GM18519 (cell line): ENCODE measurements around the gene ZMAT1.
A peak's percentile ranks its signal among the peaks of the same experiment; 100 is the strongest.
"Not testable (repeated sequence)": the region's sequence is repeated elsewhere in the genome, so short reads cannot be mapped to it uniquely, and the experiment has no call there.

Source experiments
- ATAC-seq: cut with Tn5 transposase; IDR thresholded peaks from one replicate; pipeline ENCODE4 v1.9.1; 2021; ENCODE audit warnings: mild to moderate bottlenecking, moderate library complexity; ENCODE audit not compliant: unreplicated experiment, low FRiP score

Gene ZMAT1

DNA sequence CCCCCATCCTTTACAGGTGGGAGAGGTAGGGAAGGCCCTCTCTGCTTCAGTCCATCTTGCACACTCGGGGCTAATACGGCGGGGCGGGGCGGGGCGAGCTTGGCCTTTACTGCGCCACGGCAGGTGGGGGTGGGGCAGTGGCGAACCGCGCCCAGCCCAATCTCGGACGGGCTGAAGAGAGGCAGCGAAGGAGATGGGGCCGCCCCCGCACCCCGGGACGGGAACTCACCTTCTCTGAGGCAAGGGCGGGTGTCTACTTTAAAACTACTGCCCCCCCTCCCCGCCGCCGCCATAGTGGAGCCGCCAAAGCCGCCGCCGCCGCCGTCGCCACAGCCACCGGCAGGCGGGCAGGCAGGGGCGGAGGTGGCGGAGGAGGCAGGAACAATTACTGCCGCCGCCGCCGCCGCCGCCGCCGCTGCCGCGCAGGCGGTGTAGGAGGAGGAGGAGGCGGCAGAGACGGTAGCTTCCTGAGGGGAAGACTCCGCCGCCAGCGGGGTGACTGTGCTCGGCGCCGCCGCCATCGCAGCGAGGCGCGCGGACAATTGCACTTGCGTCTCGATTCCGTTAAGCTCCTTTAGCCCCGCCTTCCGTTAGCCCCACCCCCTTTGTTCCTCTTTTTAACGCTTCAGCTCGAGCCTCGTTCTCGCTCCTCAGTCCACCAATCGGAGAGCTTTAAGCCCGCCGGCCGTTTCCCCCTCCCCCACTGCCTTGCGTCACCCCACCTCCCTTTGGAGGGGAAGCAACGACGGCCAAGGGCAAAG lies at the start of gene ZMAT1:
ZMAT1 (minus strand) TSS at position 540 of the 761 bp plus-strand sequence; CDS start at position 521, 19 bp downstream.
- ATAC-seq, result peak; percentile 89

DNA sequence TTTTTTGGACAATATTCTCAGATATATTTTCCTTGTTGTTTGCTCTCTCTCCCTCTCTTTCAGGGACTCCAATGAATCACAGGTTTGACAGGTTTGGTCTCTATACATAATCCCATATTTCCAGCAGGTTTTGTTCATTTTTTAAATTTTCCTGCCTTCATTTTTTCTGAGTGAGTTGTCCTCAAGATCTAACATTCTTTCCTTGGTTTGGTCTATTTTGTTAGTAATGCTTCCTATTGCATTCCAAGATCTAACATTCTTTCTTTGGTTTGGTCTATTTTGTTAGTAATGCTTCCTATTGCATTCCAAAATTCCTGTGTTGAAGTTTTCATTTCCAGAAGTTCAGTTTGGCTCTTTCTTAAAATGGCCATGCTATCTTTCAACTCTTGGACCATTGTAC lies 45.3 kb upstream of the ZMAT1 start:
- ATAC-seq, result no peak

- no peak for ATAC-seq
Measured at GRCh38 chrX:101973066-101973465, 41.2 kb upstream of the ZMAT1 start.

- ATAC-seq, result not testable (repeated sequence)
Measured at GRCh38 chrX:101964923-101965539, 33.2 kb upstream of the ZMAT1 start.

DNA sequence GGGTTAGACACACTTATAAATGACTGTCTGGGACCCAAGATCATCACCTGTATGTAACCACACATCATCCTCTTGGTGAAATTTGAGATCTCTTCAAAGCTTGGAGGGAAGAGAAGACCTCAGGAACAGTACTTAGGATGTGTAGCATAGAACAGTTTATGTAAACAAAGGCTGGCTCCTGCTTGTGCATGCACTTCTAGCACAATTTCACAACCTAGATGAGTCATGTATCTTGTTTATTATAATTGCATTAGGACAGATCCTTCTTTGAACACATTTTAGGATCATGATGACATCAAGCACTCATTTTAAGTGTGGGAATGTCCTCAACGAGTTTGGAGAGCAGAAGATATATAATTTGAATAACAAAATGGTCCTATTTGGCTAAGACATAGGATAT lies 26.3 kb upstream of the ZMAT1 start:
- no peak for ATAC-seq

DNA sequence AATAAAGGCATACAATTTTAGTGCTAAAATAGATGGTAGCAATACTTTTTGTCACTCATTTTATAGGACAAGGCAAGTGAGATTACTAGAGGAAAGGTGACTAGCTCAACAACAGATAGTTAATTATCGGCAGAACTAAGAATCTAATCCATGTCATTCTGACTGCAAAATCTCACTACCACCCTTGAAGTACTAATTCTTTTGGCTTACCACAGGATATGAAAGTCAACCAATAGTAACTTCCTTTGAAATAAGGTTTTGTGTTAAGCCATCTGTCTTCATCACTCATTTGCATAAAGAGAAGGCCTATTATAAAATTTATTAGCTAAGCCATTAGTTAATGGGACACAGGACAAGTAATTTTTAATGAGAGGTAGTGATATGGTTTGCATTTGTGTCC lies 25.3 kb upstream of the ZMAT1 start:
- no peak for ATAC-seq

DNA sequence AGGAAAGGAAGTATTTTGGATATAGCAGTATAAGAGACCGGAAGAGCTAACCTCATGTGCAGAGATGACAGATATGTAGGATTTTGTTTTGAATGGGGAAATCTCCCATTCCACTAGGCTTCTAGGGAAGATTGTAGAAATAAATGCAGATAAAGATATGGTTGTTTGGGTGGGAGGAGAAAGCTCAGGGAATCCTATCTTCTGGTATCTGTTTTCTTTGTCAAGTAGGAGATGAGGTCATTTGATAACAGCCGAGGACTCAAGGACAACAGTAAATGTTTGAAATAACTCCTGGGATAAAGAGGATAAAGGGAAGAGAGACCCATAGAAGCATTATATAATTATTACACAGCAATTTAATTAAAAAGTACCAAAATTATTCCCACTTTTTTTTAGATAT lies 24.7 kb upstream of the ZMAT1 start:
- ATAC-seq, result no peak

GRCh38 chrX:101950581-101950980 lies 18.8 kb upstream of the ZMAT1 start:
- ATAC-seq, result no peak

- no peak for ATAC-seq
Measured at GRCh38 chrX:101932249-101932570, 383 bp upstream of the ZMAT1 start.

GRCh38 chrX:101931136-101931487 lies 715 bp downstream of the ZMAT1 start:
- no peak for ATAC-seq

- ATAC-seq, result no peak
Measured at GRCh38 chrX:101925733-101926132, 6.1 kb downstream of the ZMAT1 start.

DNA sequence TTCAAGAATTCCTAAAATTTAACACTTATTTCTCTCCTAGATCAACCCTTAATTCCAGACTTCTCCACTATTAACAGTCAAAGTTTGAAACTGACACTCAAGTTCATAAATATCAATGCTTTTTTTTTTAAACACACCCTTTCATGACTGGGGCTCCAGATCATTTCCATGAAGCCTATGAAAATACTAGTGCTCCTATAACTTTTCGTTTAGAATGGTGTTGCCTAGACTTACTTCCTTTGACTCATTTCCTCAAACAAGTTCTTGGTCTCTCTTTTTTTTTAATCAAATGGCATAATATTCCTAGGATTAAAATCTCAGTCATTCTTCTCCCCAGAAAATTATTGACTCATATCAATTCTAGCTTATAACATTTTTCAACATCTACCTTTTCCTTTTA lies 13.1 kb downstream of the ZMAT1 start:
- ATAC-seq, result no peak

GRCh38 chrX:101906136-101906796 lies 25.6 kb downstream of the ZMAT1 start:
- no peak for ATAC-seq

DNA sequence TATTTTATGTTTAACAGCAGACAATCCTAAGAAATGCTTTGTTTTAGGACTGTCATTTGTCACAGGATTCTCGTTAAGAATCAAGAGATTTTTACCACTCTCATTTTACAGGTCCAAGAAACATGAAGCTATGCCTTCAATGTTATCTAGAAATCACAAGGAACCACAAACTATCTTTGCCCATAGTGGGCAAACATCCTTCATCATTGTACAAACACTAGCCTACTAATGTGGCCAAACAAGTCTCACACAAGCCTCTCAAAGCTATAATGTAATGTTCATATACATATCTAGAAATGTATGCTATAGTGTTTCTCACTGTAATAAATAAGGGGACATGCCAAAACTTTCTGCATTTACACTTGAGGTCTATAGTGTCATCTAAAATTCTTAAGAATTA lies 26.8 kb downstream of the ZMAT1 start:
- ATAC-seq, result no peak
